GM21723 (cell line): Measurements from ENCODE around the gene NR1I3.
A peak's percentile ranks its signal among the peaks of the same experiment; 100 is the strongest.
"Not testable (repeated sequence)": the region's sequence is repeated elsewhere in the genome, so short reads cannot be mapped to it uniquely, and the experiment has no call there.

Experiments
- ATAC-seq: cut with Tn5 transposase; IDR thresholded peaks from one replicate; pipeline ENCODE4 v1.9.1; 2021; ENCODE audit warnings: mild to moderate bottlenecking, moderate library complexity; ENCODE audit not compliant: unreplicated experiment

NR1I3 gene

GRCh38 chr1:161250829-161251228 is 12.8 kb upstream of the NR1I3 start:
- no peak for ATAC-seq

- not testable (repeated sequence) for ATAC-seq
Measured at GRCh38 chr1:161250100-161250499, 12.1 kb upstream of the NR1I3 start.

GRCh38 chr1:161244888-161245287 is 6.9 kb upstream of the NR1I3 start:
- ATAC-seq = no peak

GRCh38 chr1:161242313-161242712 is 4.3 kb upstream of the NR1I3 start:
- ATAC-seq = no peak

- ATAC-seq = no peak
Measured at GRCh38 chr1:161241682-161242081, 3.7 kb upstream of the NR1I3 start.

- no peak for ATAC-seq
Measured at GRCh38 chr1:161235957-161236775, 1.8 kb downstream of the NR1I3 start.

- ATAC-seq = no peak
Measured at GRCh38 chr1:161233102-161233501, 4.9 kb downstream of the NR1I3 start.

- ATAC-seq = no peak
Measured at GRCh38 chr1:161230762-161231161, 7.2 kb downstream of the NR1I3 start.

- no peak for ATAC-seq
Measured at GRCh38 chr1:161229896-161230295, 8.1 kb downstream of the NR1I3 start.

GRCh38 chr1:161228032-161228431 is 10.0 kb downstream of the NR1I3 start:
- no peak for ATAC-seq

GRCh38 chr1:161227196-161227871 is 10.7 kb downstream of the NR1I3 start:
- ATAC-seq = peak; percentile 39

- ATAC-seq = no peak
Measured at GRCh38 chr1:161226759-161227158, 11.2 kb downstream of the NR1I3 start.

GRCh38 chr1:161226320-161226711 is 11.7 kb downstream of the NR1I3 start:
- ATAC-seq = no peak

- peak; percentile 93 for ATAC-seq
Measured at GRCh38 chr1:161225534-161226319, 12.3 kb downstream of the NR1I3 start, which contains the start of gene TOMM40L. TOMM40L (plus strand) TSS chr1:161226060; CDS start chr1:161226490, 430 bp downstream.

GRCh38 chr1:161225178-161225533 is 12.8 kb downstream of the NR1I3 start:
- ATAC-seq = no peak

GRCh38 chr1:161224695-161225087 is 13.3 kb downstream of the NR1I3 start:
- ATAC-seq = not testable (repeated sequence)

GRCh38 chr1:161223805-161224694 is 14.0 kb downstream of the NR1I3 start:
- ATAC-seq = no peak

- ATAC-seq = no peak
Measured at GRCh38 chr1:161222175-161223019, 15.6 kb downstream of the NR1I3 start.

- no peak for ATAC-seq
Measured at GRCh38 chr1:161220002-161220401, 18.0 kb downstream of the NR1I3 start.
